HG02678 (cell line): ENCODE results near the gene KCNIP4.

Source experiments
- ATAC-seq: cut with Tn5 transposase; IDR thresholded peaks from one replicate; pipeline ENCODE4 v1.9.1; 2021; ENCODE audit warnings: mild to moderate bottlenecking, moderate library complexity; ENCODE audit not compliant: unreplicated experiment

Gene KCNIP4

DNA sequence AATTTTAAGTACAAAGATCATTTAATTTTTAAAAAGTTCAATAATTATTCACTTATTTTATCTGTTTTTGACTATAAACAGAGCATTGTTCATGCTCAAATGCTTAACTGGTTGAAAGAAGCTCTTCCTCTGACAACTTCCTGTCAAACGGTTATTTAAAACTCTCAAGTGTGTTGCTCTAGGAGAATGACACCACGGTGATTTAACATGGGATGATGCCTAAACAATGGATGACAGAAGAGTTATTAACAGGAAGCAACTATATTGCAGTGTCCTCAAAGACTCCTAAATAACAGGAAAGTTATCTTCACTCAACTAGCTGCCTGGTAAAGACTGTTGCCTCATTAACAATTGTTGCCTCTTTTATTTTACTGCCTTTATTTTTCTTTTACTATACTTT, 738.7 kb downstream of the KCNIP4 start:
- no peak for ATAC-seq

DNA sequence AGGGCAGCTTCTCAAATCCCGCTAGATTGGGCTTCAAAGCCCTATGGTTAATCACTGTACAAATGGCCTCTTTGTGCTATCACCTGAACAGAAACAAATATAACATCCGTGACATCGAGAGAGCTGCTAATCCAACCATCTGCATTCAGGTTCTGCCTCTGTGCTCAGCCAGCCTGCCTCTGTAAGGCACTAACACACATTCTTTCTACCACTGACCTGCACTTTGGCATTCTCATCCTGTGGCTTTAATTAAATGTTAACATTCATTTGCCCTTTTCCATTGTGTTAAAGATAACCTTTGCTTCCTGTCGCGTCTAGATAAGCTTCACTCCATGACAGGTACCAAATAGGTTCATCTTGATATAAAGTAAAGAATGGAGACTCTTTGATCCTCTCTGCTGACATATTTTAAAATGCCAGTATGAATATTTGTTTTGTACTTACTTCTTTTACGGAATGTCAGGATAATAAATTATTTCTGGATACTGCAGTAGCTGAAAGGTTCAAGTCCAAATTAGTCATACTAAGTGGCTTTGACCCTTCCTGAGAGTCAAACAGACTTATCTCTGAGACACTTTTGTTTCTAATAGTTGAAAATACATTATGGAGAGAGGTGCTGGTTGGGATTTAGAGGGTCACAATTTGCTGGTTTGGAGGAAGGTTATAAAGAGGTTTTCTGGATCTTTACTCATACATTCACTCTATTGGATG, 742.6 kb downstream of the KCNIP4 start:
- no peak for ATAC-seq

GRCh38 chr4:21203416-21203815, 745.2 kb downstream of the KCNIP4 start:
- ATAC-seq: no peak

DNA sequence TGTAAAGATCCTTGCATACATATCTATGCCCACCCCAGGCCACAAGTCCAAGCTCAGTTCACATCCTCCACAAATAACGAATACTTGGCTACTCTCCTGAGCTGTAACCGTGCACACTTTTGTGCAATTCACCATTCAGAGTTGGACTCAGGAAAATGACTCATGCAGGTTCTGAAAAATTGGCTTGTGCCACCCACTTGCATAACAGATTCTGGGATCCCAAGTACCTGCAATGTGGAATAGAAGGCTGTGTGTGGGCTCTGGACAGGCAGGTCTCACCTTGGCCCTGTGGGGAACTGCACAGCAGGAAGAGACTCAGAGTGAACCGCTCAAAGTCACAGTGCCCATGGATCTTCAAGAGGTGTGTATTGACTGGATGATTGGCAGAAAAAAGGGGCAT, 745.6 kb downstream of the KCNIP4 start:
- no peak for ATAC-seq

GRCh38 chr4:21198683-21199082, 749.9 kb downstream of the KCNIP4 start:
- no peak for ATAC-seq

DNA sequence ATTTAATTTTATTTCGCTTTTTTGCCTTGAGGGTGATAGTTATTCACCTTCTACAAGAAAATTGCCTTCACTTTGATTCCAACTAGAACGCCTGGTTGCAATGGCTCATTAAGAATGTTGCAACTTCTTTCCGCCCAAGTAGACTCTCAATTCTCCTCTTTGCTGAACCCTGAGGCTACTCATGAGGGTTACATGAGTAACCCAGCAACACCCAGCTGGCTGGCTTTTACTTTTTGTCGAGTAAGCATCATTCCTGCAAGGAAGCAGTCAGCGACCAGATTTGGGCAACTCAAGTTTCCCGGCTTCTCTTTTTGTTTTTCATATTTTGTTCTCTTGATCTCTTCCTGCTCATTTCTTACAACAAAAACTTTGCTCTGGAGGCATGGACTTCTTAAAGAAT, 752.9 kb downstream of the KCNIP4 start:
- ATAC-seq: no peak

GRCh38 chr4:21192367-21192766, 756.2 kb downstream of the KCNIP4 start:
- ATAC-seq: no peak

GRCh38 chr4:21191317-21191716, 757.3 kb downstream of the KCNIP4 start:
- no peak for ATAC-seq

- ATAC-seq: no peak
Measured at GRCh38 chr4:21184788-21185187, 763.8 kb downstream of the KCNIP4 start.

- ATAC-seq: no peak
Measured at GRCh38 chr4:21181716-21182115, 766.9 kb downstream of the KCNIP4 start.

- ATAC-seq: no peak
Measured at GRCh38 chr4:21177871-21178270, 770.7 kb downstream of the KCNIP4 start.

DNA sequence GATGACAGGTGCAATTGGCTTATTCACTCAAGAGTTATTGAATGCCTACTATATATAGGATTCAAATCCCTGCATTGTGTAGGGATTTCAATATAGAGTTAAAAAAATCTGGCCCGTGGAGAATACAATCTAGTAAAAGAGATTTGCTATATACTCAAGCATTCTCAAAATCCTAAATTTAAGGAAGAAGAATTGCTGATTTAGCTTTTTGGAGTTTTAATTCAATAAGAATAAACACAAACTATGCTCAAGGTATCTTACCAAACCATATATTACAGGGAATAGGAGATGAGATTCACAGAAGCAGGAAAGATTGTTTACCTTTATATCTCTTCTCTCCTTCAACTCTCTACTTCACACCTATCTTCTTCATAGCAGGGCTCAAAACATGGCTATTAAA, 771.5 kb downstream of the KCNIP4 start:
- no peak for ATAC-seq

DNA sequence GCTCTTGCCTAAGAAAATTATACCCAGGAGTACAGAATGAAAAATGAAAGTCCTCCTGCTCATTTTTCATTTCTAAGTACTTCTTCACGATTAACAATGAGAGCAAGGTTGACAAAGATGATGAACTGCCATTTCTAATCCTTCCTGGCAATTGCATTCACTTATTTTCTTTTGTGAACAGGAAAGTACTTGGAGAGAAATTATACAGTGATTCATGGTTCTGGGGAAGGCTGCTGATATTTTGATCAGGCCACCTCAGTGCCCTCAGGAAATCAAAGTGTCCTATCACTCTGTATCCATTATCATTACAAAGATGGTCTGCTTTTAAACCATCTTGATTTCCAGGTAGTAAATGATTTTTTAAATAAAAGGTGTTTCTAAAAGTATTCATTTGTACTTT, 780.9 kb downstream of the KCNIP4 start:
- no peak for ATAC-seq

GRCh38 chr4:21155367-21155766, 793.2 kb downstream of the KCNIP4 start:
- no peak for ATAC-seq

DNA sequence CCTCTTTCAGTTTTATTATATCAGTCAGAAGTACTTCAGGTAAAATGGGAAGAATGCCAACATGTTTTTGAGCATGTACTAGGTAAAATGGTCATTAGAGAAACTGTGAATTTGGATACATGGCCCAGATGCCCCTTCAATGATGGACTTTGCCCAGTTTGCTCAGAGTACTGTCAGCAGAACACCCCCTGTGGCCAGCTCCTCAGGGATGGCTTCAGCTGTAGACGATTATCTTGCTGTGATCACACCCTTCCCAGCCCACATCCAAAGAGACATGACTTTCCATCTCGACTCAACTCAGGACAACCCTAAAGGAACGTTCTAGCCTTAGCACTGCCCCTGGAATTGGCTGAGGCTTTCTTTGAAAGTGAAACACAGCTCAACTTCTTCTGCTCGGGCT, 809.2 kb downstream of the KCNIP4 start:
- no peak for ATAC-seq

DNA sequence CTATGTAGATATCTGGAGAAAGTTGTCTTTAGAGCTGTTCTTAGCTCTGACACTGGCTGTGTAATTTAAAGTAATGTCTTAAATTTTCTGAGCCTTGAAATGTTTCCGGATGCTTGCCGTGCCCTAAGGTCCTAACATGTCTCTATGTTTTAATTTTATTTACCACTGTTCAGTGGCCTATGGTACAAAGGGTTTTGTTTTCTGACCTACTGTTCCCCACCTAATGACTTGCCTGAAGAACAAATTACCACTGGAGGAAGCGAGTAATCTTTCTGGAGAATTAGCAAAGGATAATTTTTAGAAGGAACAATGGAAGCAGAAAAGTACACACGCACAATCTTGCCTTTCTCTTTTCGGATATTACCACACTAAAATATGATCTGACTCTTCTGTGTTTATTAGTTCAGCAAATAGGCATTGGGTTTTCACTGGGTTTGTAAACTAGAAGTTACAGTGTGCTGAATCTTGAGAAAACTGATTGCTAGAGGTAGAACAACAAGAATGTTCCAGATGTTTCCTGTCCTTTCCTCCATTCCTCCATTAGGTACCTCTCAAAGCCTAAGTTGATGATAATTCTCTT, 812.4 kb downstream of the KCNIP4 start:
- no peak for ATAC-seq

GRCh38 chr4:21134994-21135393, 813.6 kb downstream of the KCNIP4 start:
- no peak for ATAC-seq

DNA sequence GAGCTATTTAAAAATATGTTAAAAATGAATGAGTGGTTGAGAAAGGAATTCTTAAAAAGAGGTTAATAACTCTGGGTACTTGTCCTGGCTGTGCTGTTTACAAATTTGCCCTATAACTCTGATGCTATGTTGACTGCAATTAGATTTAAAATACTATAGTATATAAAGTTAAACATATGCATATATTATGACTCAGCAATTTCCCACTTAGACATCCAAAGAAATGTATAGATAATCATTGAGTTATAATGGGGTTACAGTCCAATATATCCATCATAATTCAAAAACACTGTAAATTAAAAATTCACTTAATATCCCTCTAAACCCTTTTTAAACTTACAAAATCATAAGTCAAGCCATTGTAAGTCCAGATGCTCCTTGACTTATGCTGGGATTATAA, 818.0 kb downstream of the KCNIP4 start:
- no peak for ATAC-seq

DNA sequence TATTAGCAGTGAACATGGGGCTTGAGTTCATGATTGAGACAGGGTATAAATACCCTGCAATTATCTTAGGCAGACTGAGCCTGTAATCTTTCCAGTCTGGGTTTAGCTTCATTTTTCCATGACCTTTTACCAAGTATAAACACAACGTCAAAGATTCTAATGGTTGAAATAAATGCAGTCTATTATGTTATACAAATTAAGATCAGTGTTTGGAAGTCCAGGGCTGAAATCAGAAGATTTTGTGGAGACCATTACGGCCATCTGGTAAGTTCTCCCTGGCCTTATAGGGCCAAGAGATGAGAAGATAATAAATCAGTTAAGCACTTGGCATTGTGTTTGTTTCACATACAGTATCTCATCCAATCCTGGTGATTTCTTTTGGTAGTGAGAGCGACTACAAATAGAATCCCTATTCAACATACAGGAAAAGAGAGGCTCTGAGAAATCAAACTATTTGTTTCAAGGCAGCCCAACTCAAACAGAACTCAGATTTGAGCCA, 822.5 kb downstream of the KCNIP4 start:
- ATAC-seq: no peak

DNA sequence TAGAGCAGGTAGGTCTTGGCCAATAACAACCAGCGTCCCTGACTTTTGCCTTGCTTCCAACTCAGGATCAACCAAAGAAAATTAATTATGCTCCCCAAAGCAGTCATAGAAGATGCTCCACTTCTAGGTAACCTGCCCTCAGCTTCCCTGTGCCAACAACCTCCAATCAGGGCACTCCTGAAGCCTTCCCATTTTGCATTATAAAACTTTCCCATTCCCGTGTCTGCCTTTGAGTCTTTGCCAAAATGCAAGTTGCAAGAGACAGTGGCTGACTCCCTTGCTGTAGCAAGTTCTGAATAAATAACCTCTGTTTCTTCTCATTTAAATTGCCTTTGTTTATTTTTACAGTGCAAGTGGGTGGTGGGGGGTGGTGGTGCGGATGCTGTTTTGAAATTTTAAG, 830.3 kb downstream of the KCNIP4 start:
- ATAC-seq: no peak

DNA sequence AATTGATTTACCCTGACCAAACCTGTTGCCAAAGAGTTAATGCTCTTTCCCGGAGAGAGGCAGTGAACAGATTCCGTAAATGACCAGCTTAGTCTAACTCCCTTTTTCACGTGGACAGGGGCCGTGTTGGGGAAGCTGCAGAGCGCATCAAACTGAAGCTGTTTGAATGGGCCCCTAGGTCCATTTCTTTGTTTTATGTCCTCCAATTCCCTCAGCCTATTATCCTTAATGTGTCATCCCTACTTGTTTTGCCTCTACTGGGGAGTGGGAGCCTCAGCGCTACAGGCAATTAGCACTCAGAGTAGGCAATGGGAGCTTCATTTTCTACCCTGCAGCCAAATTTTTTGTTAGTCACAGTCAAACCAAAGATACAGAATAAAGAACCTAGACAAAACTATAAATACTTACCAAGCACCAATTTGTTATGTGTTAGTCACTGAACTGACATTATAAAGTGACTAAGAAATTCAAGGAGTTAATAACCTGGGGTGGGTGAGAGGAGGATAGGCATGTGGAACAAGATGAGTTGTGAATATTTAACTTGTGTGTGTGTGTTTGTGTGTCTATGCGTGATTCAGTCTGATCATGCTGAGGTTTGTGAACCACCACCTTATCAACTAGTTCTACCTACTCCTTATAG, 830.9 kb downstream of the KCNIP4 start:
- no peak for ATAC-seq

- no peak for ATAC-seq
Measured at GRCh38 chr4:21113496-21114223, 834.9 kb downstream of the KCNIP4 start.
